ENCODE measurements around the gene SLC7A6. TPM values are rescaled to one million over a fixed set of nuclear protein-coding genes. Genes with fewer than 3 reads are reported as not detected.

SLC7A6 gene
- total RNA-seq, 2 donors from 2014 or later, result 43.6 to 47.2 TPM

- H3K4me1 ChIP-seq (ENCODE audit: control insufficient read depth, insufficient read depth, low read length), result no peaks in the 10 kb centered on the region
- H3K4me3 ChIP-seq (ENCODE audit: low read length), result no peak overlapping the region
- H3K36me3 Mint-ChIP-seq (ENCODE audit: low read depth), result peaks cover 47% of the 10 kb centered on the region
- no peaks in the 10 kb centered on the region for H3K27me3 Mint-ChIP-seq (ENCODE audit: insufficient read depth)
- H3K9me3 Mint-ChIP-seq, result no peaks in the 10 kb centered on the region
- H3K27me3 ChIP-seq (ENCODE audit: control insufficient read depth, insufficient read depth, low read length, poor library complexity, severe bottlenecking), result no peaks in the 10 kb centered on the region
- DNase-seq, result no peak
- H3K27ac Mint-ChIP-seq, result peak overlapping the region; percentile 33
- no peak for TF ChIP-seq CTCF (conservative IDR thresholded peaks at IDR 0.05)
- peaks cover 18% of the 10 kb centered on the region for H3K4me1 Mint-ChIP-seq
- peaks cover 86% of the 10 kb centered on the region for H3K36me3 ChIP-seq (ENCODE audit: control insufficient read depth, insufficient read depth, low read length)
- no peak overlapping the region for H3K4me3 Mint-ChIP-seq
- 96% methylated on average over 9 of the region's 9 CpGs for WGBS, 2 experiments (ENCODE audit: insufficient coverage in 1 of 2, insufficient read length in 1 of 2)
- no peaks in the 10 kb centered on the region for H3K9me3 ChIP-seq (ENCODE audit: control insufficient read depth, low read length)
- no peak overlapping the region for H3K9ac ChIP-seq (ENCODE audit: extremely low read depth, low read length, poor library complexity, severe bottlenecking)
- no peak overlapping the region for H3K27ac ChIP-seq (ENCODE audit: low read depth, low read length)
Observed at GRCh38 chr16:68283801-68284598, 19.7 kb downstream of the SLC7A6 start.

- Mint-ChIP-seq H3K4me3 (no peak overlapping the region), H3K27ac (no peak overlapping the region), H3K36me3 (ENCODE audit: low read depth) (peaks cover 39% of the 10 kb centered on the region), H3K4me1 (peaks cover 25% of the 10 kb centered on the region), H3K27me3 (ENCODE audit: insufficient read depth) (no peaks in the 10 kb centered on the region), H3K9me3 (no peaks in the 10 kb centered on the region)
- Histone ChIP-seq H3K9ac (ENCODE audit: extremely low read depth, low read length, poor library complexity, severe bottlenecking) (no peak overlapping the region), H3K27ac (ENCODE audit: low read depth, low read length) (no peak overlapping the region), H3K4me3 (ENCODE audit: low read length) (no peak overlapping the region), H3K9me3 (ENCODE audit: control insufficient read depth, low read length) (no peaks in the 10 kb centered on the region), H3K27me3 (ENCODE audit: control insufficient read depth, insufficient read depth, low read length, poor library complexity, severe bottlenecking) (no peaks in the 10 kb centered on the region), H3K4me1 (ENCODE audit: control insufficient read depth, insufficient read depth, low read length) (no peaks in the 10 kb centered on the region), H3K36me3 (ENCODE audit: control insufficient read depth, insufficient read depth, low read length) (peaks cover 87% of the 10 kb centered on the region)
- TF ChIP-seq CTCF (conservative IDR thresholded peaks at IDR 0.05), result no peak
- WGBS, 2 experiments (ENCODE audit: insufficient coverage in 1 of 2, insufficient read length in 1 of 2), result 92 to 98% methylated on average over 4 to 5 of the region's 5 CpGs
- no peak for DNase-seq
Observed at GRCh38 chr16:68284847-68285246, 20.5 kb downstream of the SLC7A6 start.

- no peak for DNase-seq
- H3K9ac ChIP-seq (ENCODE audit: extremely low read depth, low read length, poor library complexity, severe bottlenecking), result no peak overlapping the region
- no peak overlapping the region for H3K27ac Mint-ChIP-seq
- TF ChIP-seq CTCF (conservative IDR thresholded peaks at IDR 0.05), result no peak
- peaks cover 37% of the 10 kb centered on the region for H3K36me3 Mint-ChIP-seq (ENCODE audit: low read depth)
- no peak overlapping the region for H3K27ac ChIP-seq (ENCODE audit: low read depth, low read length)
- H3K9me3 Mint-ChIP-seq, result no peaks in the 10 kb centered on the region
- no peaks in the 10 kb centered on the region for H3K27me3 ChIP-seq (ENCODE audit: control insufficient read depth, insufficient read depth, low read length, poor library complexity, severe bottlenecking)
- no peak overlapping the region for H3K4me3 Mint-ChIP-seq
- no peaks in the 10 kb centered on the region for H3K4me1 ChIP-seq (ENCODE audit: control insufficient read depth, insufficient read depth, low read length)
- no peaks in the 10 kb centered on the region for H3K9me3 ChIP-seq (ENCODE audit: control insufficient read depth, low read length)
- H3K4me1 Mint-ChIP-seq, result peaks cover 32% of the 10 kb centered on the region
- 90 to 96% methylated on average over 2 to 3 of the region's 3 CpGs for WGBS, 2 experiments (ENCODE audit: insufficient coverage in 1 of 2, insufficient read length in 1 of 2)
- no peaks in the 10 kb centered on the region for H3K27me3 Mint-ChIP-seq (ENCODE audit: insufficient read depth)
- no peak overlapping the region for H3K4me3 ChIP-seq (ENCODE audit: low read length)
- H3K36me3 ChIP-seq (ENCODE audit: control insufficient read depth, insufficient read depth, low read length), result peaks cover 90% of the 10 kb centered on the region
Observed at GRCh38 chr16:68285683-68286082, 21.4 kb downstream of the SLC7A6 start.
